Measurements from ENCODE around the gene RAB31. TPM values are rescaled to one million over a fixed set of nuclear protein-coding genes. Genes with fewer than 3 reads are reported as not detected.
"Not testable (repeated sequence)": the region's sequence is repeated elsewhere in the genome, so short reads cannot be mapped to it uniquely, and the experiment has no call there.

RAB31 gene
- total RNA-seq, 1 donor from 2014 or later, result 36.0 TPM

- Mint-ChIP-seq H3K27me3 (no peaks in the 10 kb centered on the region), H3K9me3 (no peaks in the 10 kb centered on the region), H3K27ac (no peak overlapping the region), H3K4me1 (no peaks in the 10 kb centered on the region), H3K36me3 (ENCODE audit: low read depth) (no peaks in the 10 kb centered on the region), H3K4me3 (no peak overlapping the region)
- ChIA-PET POLR2A (no interaction called here), CTCF (no interaction called here)
- TF ChIP-seq CTCF (IDR thresholded peaks at IDR 0.05), result no peak
- DNase-seq, result no peak
- ATAC-seq (ENCODE audit: low read depth), result no peak
- intact Hi-C loops (cut with micrococcal nuclease), result no loop called here
Observed at GRCh38 chr18:9666548-9666947, 41.6 kb upstream of the RAB31 start.

GRCh38 chr18:9669016-9669415 lies 39.1 kb upstream of the RAB31 start:
- Mint-ChIP-seq H3K4me1 (peaks cover 14% of the 10 kb centered on the region), H3K4me3 (no peak overlapping the region), H3K36me3 (ENCODE audit: low read depth) (no peaks in the 10 kb centered on the region), H3K27me3 (no peaks in the 10 kb centered on the region), H3K9me3 (no peaks in the 10 kb centered on the region), H3K27ac (no peak overlapping the region)
- DNase-seq (no peak), ATAC-seq (ENCODE audit: low read depth) (no peak)
- intact Hi-C loops (cut with micrococcal nuclease), result no loop called here
- ChIA-PET POLR2A (no interaction called here), CTCF (no interaction called here)
- TF ChIP-seq CTCF (IDR thresholded peaks at IDR 0.05), result no peak

GRCh38 chr18:9671214-9671613 lies 36.9 kb upstream of the RAB31 start:
- ChIA-PET POLR2A (no interaction called here), CTCF (no interaction called here)
- intact Hi-C loops (cut with micrococcal nuclease), result loop anchor here (10.0 kb wide), 1 partner anchor 854 kb away; the partner anchor contains the start of gene NAPG
- no peak overlapping the region for H3K4me3 Mint-ChIP-seq
- peaks cover 15% of the 10 kb centered on the region for H3K4me1 Mint-ChIP-seq
- no peak overlapping the region for H3K27ac Mint-ChIP-seq
- no peaks in the 10 kb centered on the region for H3K27me3 Mint-ChIP-seq
- no peaks in the 10 kb centered on the region for H3K9me3 Mint-ChIP-seq
- no peak for TF ChIP-seq CTCF (IDR thresholded peaks at IDR 0.05)
- no peaks in the 10 kb centered on the region for H3K36me3 Mint-ChIP-seq (ENCODE audit: low read depth)
- DNase-seq, result no peak
- ATAC-seq (ENCODE audit: low read depth), result no peak

GRCh38 chr18:9673296-9674251 lies 34.5 kb upstream of the RAB31 start:
- H3K27ac Mint-ChIP-seq, result peak overlapping the region; percentile 93
- intact Hi-C loops (cut with micrococcal nuclease), result loop anchor here (1.0 to 10.0 kb wide), 8 partner anchors 34 to 851 kb away; partner anchors contain the start of genes ANKRD12, NAPG and RALBP1
- H3K4me1 Mint-ChIP-seq, result peaks cover 15% of the 10 kb centered on the region
- H3K4me3 Mint-ChIP-seq, result peak overlapping the region; percentile 35
- DNase-seq, result peak; percentile 25
- TF ChIP-seq CTCF (IDR thresholded peaks at IDR 0.05), result no peak
- CTCF ChIA-PET, result interaction anchor here (1.1 to 1.8 kb wide), 4 partner anchors 38 to 98 kb away, joined by 3 to 9 read pairs (median 5); no protein-coding TSS in a partner anchor
- H3K27me3 Mint-ChIP-seq, result no peaks in the 10 kb centered on the region
- no peaks in the 10 kb centered on the region for H3K36me3 Mint-ChIP-seq (ENCODE audit: low read depth)
- H3K9me3 Mint-ChIP-seq, result no peaks in the 10 kb centered on the region
- POLR2A ChIA-PET, result interaction anchor here (0.6 to 2.9 kb wide), 12 partner anchors 24 to 242 kb away, joined by 3 to 26 read pairs (median 5); partner anchors contain the start of genes PPP4R1, RAB31 and VAPA
- ATAC-seq (ENCODE audit: low read depth), result peak; percentile 95

GRCh38 chr18:9678216-9678615 lies 29.9 kb upstream of the RAB31 start:
- H3K27me3 Mint-ChIP-seq; CTCF ChIA-PET; H3K27ac Mint-ChIP-seq; POLR2A ChIA-PET; H3K9me3 Mint-ChIP-seq; ATAC-seq (ENCODE audit: low read depth); H3K36me3 Mint-ChIP-seq (ENCODE audit: low read depth); H3K4me3 Mint-ChIP-seq; DNase-seq: not testable (repeated sequence)
- peaks cover 11% of the 10 kb centered on the region for H3K4me1 Mint-ChIP-seq
- intact Hi-C loops (cut with micrococcal nuclease), result loop anchor here (10.0 kb wide), 1 partner anchor 847 kb away; the partner anchor contains the start of gene NAPG
